Tibial nerve (tissue), 4 donors: ENCODE measurements around the gene PC. TPM values are rescaled to one million over a fixed set of nuclear protein-coding genes. Genes with fewer than 3 reads are reported as not detected.

Experiments used
- DNase-seq, 2 donors: peaks; one replicate each; pipeline ENCODE4 v3.0.0-alpha.2; 2019; ENCODE audit warnings: low spot score in 2 of 2
- H3K27ac ChIP-seq, 4 donors: fragments of 200-600 bp; sonication (generic) in 3 of 4; one replicate each; pipeline ENCODE4 v1.5.1; 2017 to 2019; ENCODE audit warnings: mild to moderate bottlenecking in 1 of 4
- H3K27me3 ChIP-seq, 2 donors: fragments of 200-600 bp; sonication (generic) in 1 of 2; one replicate each; pipeline versions ENCODE4 v1.5.1 to v1.6.0; 2017 to 2019
- H3K36me3 ChIP-seq, 3 donors: fragments of 200-600 bp; sonication (generic); one replicate each; pipeline ENCODE4 v1.5.1; 2018 to 2019
- H3K4me1 ChIP-seq, 4 donors: fragments of 200-600 bp; sonication (generic) in 3 of 4; one replicate each; pipeline ENCODE4 v1.5.1; 2017 to 2019
- H3K4me3 ChIP-seq, 4 donors: fragments of 200-600 bp; sonication (generic) in 3 of 4; one replicate each; pipeline ENCODE4 v1.5.1; 2017 to 2019; ENCODE audit warnings: mild to moderate bottlenecking in 1 of 4, moderate library complexity in 1 of 4
- H3K9me3 ChIP-seq, 4 donors: fragments of 200-600 bp; sonication (generic) in 3 of 4; one replicate each; pipeline ENCODE4 v1.5.1; 2017 to 2019
- EP300 ChIP-seq, 2 donors: sonication (generic); formaldehyde crosslinking; IDR thresholded peaks; one replicate each; pipeline ENCODE4 v1.6.1; 2017; ENCODE audit warnings: antibody characterized with exemption in 2 of 2, mild to moderate bottlenecking in 1 of 2
- POLR2A ChIP-seq, 2 donors: fragments of 450-650 bp; IDR thresholded peaks; one replicate each; pipeline ENCODE4 v1.6.1; 2017; ENCODE audit warnings: antibody characterized with exemption in 2 of 2, mild to moderate bottlenecking in 2 of 2, moderate library complexity in 2 of 2
- WGBS, 2 donors: methylation state at CpG; one replicate each; pipeline ENCODE4 v1.1.5; 2018; 5-methylcytosine and 5-hydroxymethylcytosine counted together
- total RNA-seq, 4 donors: library from RNA; depleted of rRNA; stranded (reverse); fragments of >200 nt; gene quantifications; one replicate each; pipeline ENCODE4 v1.1.0, GENCODE V29; 2016
- TF ChIP-seq, protein P1 (sequence below), 5 experiments: fragments of 200-600 bp in 3 of 5; fragments of 450-650 bp in 2 of 5; sonication (generic) in 3 of 5; IDR thresholded peaks; one replicate each; pipeline ENCODE4 v1.5.1; 2016 to 2019; ENCODE audit warnings: antibody characterized with exemption in 5 of 5, mild to moderate bottlenecking in 3 of 5, moderate library complexity in 2 of 5

PC gene
- total RNA-seq, 4 donors from 2014 or later = 82.5 to 135 (median 90.2) TPM

DNA sequence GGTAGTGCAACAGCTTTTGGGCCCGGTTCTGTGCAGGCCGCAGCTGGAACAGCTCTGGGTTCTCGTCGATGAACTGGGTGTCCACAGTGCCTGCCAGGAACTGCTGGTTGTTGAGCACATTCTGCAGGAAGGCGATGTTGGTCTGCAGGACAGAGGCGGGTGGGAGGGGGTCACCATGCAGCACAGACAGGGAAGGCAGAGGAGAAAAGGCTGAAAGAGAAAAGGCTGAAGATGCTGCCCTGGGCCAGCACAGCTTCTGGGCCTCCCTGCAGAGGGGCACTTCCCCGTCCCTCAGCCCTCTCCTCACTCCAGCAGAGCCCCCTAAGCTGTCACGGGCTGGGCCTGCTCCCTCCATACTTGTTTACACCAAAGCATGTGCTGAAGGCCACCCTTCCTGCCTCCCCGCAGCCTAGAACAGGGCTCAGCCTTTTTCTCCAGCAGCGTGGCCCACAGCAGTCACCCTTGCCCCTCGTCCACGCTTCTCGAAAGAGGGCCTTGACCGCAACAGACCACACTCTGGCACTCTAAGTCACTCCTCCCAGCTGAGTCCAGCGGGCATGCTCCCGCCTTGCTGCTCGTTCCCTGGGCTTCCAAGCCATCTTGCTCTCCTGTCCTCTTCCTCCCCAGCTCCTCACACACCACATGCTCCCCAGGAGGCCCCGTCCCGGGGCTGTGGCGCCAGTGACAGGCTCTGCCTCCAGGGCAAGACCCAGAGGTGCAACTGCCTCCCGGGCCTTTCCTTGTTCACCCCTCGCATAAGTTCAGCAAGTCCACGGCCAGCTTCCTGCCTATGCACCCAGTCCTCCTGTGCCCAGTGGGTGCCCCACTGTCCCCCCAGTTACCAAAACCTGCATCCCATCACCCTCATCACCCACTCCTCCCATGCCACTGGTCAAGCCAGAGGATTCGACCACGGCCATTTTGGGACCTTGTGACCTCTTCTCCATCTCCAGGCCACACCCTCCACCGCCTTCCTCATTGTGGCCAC lies 104.6 kb downstream of the PC start:
- Histone ChIP-seq H3K9me3 (no peaks in the 10 kb centered on the region), H3K36me3 (peaks cover 0 to 54% (median 0%) of the 10 kb centered on the region in 3 donors), H3K4me3 (no peak overlapping the region), H3K27ac (no peak overlapping the region), H3K4me1 (peaks cover 0 to 17% (median 5%) of the 10 kb centered on the region in 4 donors), H3K27me3 (no peaks in the 10 kb centered on the region)
- 82 to 86% methylated on average over 26 of the region's 26 CpGs for WGBS, 2 donors
- TF ChIP-seq, protein P1, sequence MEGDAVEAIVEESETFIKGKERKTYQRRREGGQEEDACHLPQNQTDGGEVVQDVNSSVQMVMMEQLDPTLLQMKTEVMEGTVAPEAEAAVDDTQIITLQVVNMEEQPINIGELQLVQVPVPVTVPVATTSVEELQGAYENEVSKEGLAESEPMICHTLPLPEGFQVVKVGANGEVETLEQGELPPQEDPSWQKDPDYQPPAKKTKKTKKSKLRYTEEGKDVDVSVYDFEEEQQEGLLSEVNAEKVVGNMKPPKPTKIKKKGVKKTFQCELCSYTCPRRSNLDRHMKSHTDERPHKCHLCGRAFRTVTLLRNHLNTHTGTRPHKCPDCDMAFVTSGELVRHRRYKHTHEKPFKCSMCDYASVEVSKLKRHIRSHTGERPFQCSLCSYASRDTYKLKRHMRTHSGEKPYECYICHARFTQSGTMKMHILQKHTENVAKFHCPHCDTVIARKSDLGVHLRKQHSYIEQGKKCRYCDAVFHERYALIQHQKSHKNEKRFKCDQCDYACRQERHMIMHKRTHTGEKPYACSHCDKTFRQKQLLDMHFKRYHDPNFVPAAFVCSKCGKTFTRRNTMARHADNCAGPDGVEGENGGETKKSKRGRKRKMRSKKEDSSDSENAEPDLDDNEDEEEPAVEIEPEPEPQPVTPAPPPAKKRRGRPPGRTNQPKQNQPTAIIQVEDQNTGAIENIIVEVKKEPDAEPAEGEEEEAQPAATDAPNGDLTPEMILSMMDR (IDR thresholded peaks at IDR 0.05) = no peak
- no peak for TF ChIP-seq EP300 (IDR thresholded peaks at IDR 0.05)
- no peak for TF ChIP-seq POLR2A (IDR thresholded peaks at IDR 0.05)
- no peak for DNase-seq

DNA sequence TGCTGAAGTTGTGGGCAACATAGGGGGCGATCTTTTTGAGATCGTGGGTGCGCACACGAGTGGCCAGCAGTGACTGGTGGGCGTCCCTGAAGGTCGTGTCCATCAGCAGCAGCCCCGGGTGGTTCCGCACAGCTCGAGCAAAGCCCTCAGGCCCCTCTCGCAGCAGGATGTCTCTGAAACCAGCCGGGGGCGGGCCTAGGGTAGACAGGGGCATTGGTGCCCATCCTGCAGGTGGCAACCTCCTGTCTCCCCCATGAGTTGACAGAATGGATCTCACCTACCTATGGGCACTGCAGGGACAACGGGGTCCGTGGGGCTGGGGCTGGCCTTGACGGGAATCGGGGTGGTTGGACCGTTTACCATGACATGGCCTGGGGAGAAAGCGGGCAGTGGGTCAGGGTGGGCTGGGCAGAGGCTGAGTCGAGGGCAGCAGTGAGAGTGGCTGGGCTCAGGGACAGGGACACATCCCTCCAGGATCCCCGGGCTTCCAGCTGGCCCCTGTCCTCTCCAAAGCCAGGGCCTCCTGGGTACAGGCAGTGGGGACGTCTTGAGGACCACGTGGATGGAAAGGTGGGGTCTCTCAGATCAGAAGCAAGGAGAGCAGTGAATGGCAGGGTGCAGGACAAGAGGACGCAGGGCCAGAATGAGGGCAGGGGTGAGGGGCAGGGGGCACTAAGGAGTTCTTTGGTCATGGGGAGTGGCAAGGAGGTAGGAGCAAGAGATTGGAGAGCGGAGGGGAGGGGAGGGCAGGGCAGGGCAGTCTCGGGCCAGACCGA lies 105.5 kb downstream of the PC start:
- no peaks in the 10 kb centered on the region for H3K27me3 ChIP-seq
- DNase-seq = no peak
- peaks cover 0 to 17% (median 5%) of the 10 kb centered on the region in 4 donors for H3K4me1 ChIP-seq
- 83 to 88% methylated on average over 25 of the region's 26 CpGs for WGBS, 2 donors
- H3K27ac ChIP-seq = no peak overlapping the region
- TF ChIP-seq EP300 (IDR thresholded peaks at IDR 0.05) (no peak), POLR2A (IDR thresholded peaks at IDR 0.05) (no peak)
- TF ChIP-seq, protein P1 (IDR thresholded peaks at IDR 0.05) = no peak
- peaks cover 0 to 53% (median 0%) of the 10 kb centered on the region in 3 donors for H3K36me3 ChIP-seq
- H3K9me3 ChIP-seq = no peaks in the 10 kb centered on the region
- no peak overlapping the region for H3K4me3 ChIP-seq

DNA sequence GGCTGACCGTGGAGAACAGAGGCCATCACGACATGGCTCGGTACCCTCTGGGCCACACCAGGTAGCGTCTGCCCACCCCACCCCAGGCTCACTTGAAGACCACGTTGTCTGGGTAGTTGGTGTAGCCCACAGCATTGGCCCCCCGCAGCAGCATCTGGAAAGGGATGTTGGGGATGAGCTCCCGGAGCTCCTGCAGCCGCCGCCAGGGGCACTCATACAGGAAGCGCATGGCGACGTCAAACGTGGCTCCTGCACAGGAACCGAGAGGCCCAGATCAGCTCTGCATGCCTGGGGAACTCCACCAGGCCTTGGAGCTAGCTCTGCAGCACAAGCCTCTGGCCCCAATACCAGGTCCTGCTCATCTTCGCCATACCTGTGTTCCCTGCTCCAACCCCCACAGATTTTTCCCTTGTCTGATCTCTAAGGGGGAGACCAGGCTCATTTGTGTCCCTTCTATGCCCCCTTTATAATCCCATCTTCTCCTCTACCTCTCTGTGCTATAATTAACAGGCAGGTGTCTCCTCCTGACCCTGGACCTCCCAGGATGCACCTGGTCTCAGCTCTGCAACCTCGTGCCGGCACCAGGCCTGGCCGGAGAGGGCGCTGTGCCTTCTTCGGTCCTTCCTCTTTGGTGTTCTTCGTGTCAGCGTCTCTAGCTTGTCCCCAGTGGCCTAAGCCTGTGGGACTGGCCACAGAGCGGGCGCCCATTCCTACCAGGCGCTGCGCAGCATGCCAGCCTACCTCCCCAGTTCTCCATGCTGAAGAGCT lies 106.3 kb downstream of the PC start:
- WGBS, 2 donors = 69 to 74% methylated on average over 22 to 25 of the region's 26 CpGs
- no peak for TF ChIP-seq POLR2A (IDR thresholded peaks at IDR 0.05)
- TF ChIP-seq EP300 (IDR thresholded peaks at IDR 0.05) = no peak
- TF ChIP-seq, protein P1 (IDR thresholded peaks at IDR 0.05) = no peak

DNA sequence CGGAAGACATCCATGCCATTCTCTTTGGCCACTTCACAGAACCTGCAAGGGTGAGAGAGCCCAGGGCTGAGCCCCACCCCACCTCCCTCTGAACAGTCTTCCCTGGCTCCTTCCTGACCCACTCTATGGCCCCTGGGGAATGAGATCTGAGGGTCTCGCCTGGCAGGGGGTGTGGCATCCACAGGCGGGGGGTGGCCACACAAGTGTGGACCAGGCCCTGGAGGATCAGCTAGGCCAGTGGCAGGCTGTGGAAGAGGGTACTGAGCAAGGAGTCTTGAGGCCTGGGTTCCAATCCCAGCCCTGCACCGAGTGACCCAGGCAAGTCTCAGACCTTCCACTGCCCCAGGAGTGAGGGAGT lies 107.0 kb downstream of the PC start:
- no peak for DNase-seq

More for the DNA sequence above, 106.3 kb downstream of the PC start:
- no peaks in the 10 kb centered on the region for H3K9me3 ChIP-seq
- DNase-seq = no peak
- no peak overlapping the region for H3K4me3 ChIP-seq
- H3K36me3 ChIP-seq = peaks cover 0 to 61% (median 0%) of the 10 kb centered on the region in 3 donors
- H3K27me3 ChIP-seq = no peaks in the 10 kb centered on the region
- no peak overlapping the region for H3K27ac ChIP-seq
- H3K4me1 ChIP-seq = peaks cover 0 to 11% (median 5%) of the 10 kb centered on the region in 4 donors

More for the DNA sequence above, 107.0 kb downstream of the PC start:
- Histone ChIP-seq H3K27ac (no peak overlapping the region), H3K4me3 (no peak overlapping the region), H3K4me1 (peaks cover 0 to 11% (median 5%) of the 10 kb centered on the region in 4 donors), H3K27me3 (no peaks in the 10 kb centered on the region), H3K9me3 (no peaks in the 10 kb centered on the region), H3K36me3 (peaks cover 0 to 67% (median 1%) of the 10 kb centered on the region in 3 donors)
- no peak for TF ChIP-seq POLR2A (IDR thresholded peaks at IDR 0.05)
- 54 to 87% methylated on average over 2 to 3 of the region's 4 CpGs for WGBS, 2 donors
